Lower leg skin (tissue), 3 donors: ENCODE data around the gene ADCY2.

ENCODE experiments used
- CTCF ChIP-seq, 3 donors: fragments of 450-650 bp; IDR thresholded peaks; one replicate each; pipeline ENCODE4 v1.5.1; 2016; ENCODE audit warnings: antibody characterized with exemption in 3 of 3, mild to moderate bottlenecking in 3 of 3, moderate library complexity in 2 of 3
- POLR2A ChIP-seq, 2 donors: fragments of 450-650 bp; IDR thresholded peaks; one replicate each; pipeline ENCODE4 v1.6.1; 2016 to 2017; ENCODE audit warnings: antibody characterized with exemption in 2 of 2, mild to moderate bottlenecking in 1 of 2, moderate library complexity in 1 of 2

DNA sequence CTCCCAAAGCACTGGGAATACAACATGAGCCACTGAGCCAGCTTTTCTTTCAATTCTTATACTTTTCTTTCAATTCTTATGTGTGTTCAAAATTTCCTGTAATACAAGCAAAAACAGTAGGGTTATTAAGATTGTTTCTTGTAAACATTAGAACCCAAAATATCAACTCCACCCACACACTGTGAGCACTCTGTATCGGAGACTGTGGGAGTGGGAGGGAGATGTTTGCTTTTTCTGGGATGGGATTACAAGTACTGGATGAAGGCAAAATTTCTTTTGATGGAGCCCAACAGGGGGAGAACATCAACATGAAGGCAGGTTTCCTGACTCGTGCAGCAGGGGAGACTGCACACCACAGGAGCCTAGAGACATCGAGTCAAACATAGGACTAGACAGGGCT is 459.7 kb downstream of the ADCY2 start:
- TF ChIP-seq CTCF (IDR thresholded peaks at IDR 0.05) (no peak), POLR2A (IDR thresholded peaks at IDR 0.05) (no peak)
